CD4-positive, alpha-beta T cell (primary cell): ENCODE data around the gene ZNF646. TPM values are rescaled to one million over a fixed set of nuclear protein-coding genes. Genes with fewer than 3 reads are reported as not detected.

Experiments
- ATAC-seq: fragments of 200-7000 bp; cut with Tn5 transposase; one replicate; pipeline ENCODE4 v1.10.0; 2022; ENCODE audit warnings: mild to moderate bottlenecking; ENCODE audit not compliant: poor library complexity
- CTCF ChIA-PET: fragments of 350-600 bp; sonication (Branson Sonifier 250); formaldehyde crosslinking; loops from one replicate; lab custom pipeline; 2021; ENCODE audit warnings: antibody characterized with exemption, inconsistent platforms; lab: Charles Lee
- POLR2A ChIA-PET: fragments of 350-600 bp; sonication (Branson Sonifier 250); formaldehyde crosslinking; loops from one replicate; lab custom pipeline; 2021; ENCODE audit warnings: antibody characterized with exemption, inconsistent platforms; lab: Charles Lee
- DNase-seq, 14 experiments: peaks; one replicate each; pipeline ENCODE4 v3.0.0-alpha.2; 2013 to 2020; ENCODE audit warnings: mixed read lengths in 2 of 14
- H3K27ac ChIP-seq, 2 donors: one replicate each; pipeline versions ENCODE4 v1.5.1 to v1.7.0; 2013; ENCODE audit warnings: low read length in 2 of 2, low read depth in 1 of 2, mild to moderate bottlenecking in 1 of 2
- H3K27me3 ChIP-seq, 2 experiments: 1 replicate in 1 of 2; 2 replicates in 1 of 2; pipeline versions ENCODE4 v1.6.1 to v1.7.0; 2013; ENCODE audit warnings: low read length in 2 of 2, control low read depth in 1 of 2, mild to moderate bottlenecking in 1 of 2, moderate library complexity in 1 of 2; ENCODE audit not compliant: insufficient read depth in 2 of 2, control insufficient read depth in 1 of 2
- H3K36me3 ChIP-seq: one replicate; pipeline ENCODE4 v1.6.1; 2013; ENCODE audit warnings: low read length, control low read depth; ENCODE audit not compliant: insufficient read depth
- H3K4me1 ChIP-seq: one replicate; pipeline ENCODE4 v1.6.1; 2013; ENCODE audit warnings: low read length, control low read depth; ENCODE audit not compliant: insufficient read depth
- H3K4me3 ChIP-seq: one replicate; pipeline ENCODE4 v1.5.1; 2013; ENCODE audit warnings: mild to moderate bottlenecking, low read length, moderate library complexity
- H3K9me3 ChIP-seq, 2 experiments: 1 replicate in 1 of 2; 2 replicates in 1 of 2; pipeline versions ENCODE4 v1.6.1 to v1.7.0; 2013; ENCODE audit warnings: low read length in 2 of 2, mild to moderate bottlenecking in 2 of 2, control low read depth in 1 of 2, moderate library complexity in 1 of 2; ENCODE audit not compliant: control insufficient read depth in 1 of 2, insufficient read depth in 1 of 2
- H3K27ac Mint-ChIP-seq: one replicate; pipeline ENCODE4 v1.8.0; 2020; ENCODE audit warnings: mixed read lengths
- H3K27me3 Mint-ChIP-seq: one replicate; pipeline ENCODE4 v1.8.0; 2021; ENCODE audit warnings: mixed read lengths
- H3K36me3 Mint-ChIP-seq: one replicate; pipeline ENCODE4 v1.8.0; 2021; ENCODE audit warnings: low read depth, mixed read lengths
- H3K4me1 Mint-ChIP-seq: one replicate; pipeline ENCODE4 v1.8.0; 2021; ENCODE audit warnings: low read depth, mixed read lengths
- H3K4me3 Mint-ChIP-seq: one replicate; pipeline ENCODE4 v1.8.0; 2020; ENCODE audit warnings: mild to moderate bottlenecking, mixed read lengths
- H3K9me3 Mint-ChIP-seq: one replicate; pipeline ENCODE4 v1.8.0; 2020; ENCODE audit warnings: mixed read lengths
- intact Hi-C, 2 experiments: fragments of 100-400 bp; cut with DNase I in 1 of 2; cut with micrococcal nuclease in 1 of 2; formaldehyde crosslinking; loops; one replicate each; pipeline versions ENCODE4 v1.15.1 to v1.9.0; 2023 to 2025; cut with DNase I, micrococcal nuclease
- total RNA-seq, 174 experiments: library from RNA in 2 of 174; stranded (reverse) in 2 of 174; gene quantifications; one replicate each; pipeline ENCODE4 v1.2.3 and lab custom pipeline; 2021 to 2026
- TF ChIP-seq, protein P1 (sequence below): fragments of 200-600 bp; IDR thresholded peaks from one replicate; pipeline ENCODE4 v1.8.0; 2022; ENCODE audit warnings: antibody characterized with exemption, mild to moderate bottlenecking

ZNF646 gene
- total RNA-seq, 2 experiments from 2014 or later: 14.3 to 16.6 TPM

DNA sequence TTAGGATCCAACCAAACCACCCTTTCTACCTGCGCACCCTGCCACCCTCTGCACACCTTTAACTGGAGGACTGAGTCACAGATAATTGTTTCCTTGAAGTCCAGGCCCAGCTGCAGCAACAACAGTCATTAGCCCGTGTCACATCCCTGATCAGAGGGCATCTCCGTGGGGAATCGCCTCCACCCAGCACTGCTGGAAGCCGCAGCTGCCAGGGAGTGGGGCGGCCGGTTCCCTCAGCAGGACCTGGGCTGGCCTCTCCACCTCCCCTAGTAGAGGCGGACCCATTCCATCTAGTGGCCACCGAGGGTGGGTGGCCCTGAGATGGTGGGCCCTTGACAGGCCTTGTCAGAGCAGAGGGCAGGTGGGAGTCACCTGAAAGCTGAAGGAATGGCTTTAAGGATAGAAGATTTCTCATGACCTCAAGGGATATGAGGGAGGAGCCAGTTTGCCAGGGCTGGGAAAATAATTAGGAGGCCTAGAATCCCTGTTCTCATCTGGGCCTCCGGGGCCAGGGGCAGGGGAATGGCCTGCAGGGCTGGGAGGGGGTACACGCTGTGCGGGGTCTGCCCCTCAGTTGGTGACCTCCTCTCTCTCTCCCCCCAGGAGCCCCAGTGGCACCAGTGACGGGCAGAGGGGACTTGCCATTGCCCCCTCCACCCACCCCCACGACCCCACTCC is 8.3 kb downstream of the ZNF646 start:
- intact Hi-C loops: no loop called here
- TF ChIP-seq, protein P1, sequence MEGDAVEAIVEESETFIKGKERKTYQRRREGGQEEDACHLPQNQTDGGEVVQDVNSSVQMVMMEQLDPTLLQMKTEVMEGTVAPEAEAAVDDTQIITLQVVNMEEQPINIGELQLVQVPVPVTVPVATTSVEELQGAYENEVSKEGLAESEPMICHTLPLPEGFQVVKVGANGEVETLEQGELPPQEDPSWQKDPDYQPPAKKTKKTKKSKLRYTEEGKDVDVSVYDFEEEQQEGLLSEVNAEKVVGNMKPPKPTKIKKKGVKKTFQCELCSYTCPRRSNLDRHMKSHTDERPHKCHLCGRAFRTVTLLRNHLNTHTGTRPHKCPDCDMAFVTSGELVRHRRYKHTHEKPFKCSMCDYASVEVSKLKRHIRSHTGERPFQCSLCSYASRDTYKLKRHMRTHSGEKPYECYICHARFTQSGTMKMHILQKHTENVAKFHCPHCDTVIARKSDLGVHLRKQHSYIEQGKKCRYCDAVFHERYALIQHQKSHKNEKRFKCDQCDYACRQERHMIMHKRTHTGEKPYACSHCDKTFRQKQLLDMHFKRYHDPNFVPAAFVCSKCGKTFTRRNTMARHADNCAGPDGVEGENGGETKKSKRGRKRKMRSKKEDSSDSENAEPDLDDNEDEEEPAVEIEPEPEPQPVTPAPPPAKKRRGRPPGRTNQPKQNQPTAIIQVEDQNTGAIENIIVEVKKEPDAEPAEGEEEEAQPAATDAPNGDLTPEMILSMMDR: no peak
- Mint-ChIP-seq H3K36me3 (peaks cover 60% of the 10 kb centered on the region), H3K4me1 (peaks cover 8% of the 10 kb centered on the region), H3K9me3 (no peaks in the 10 kb centered on the region), H3K4me3 (no peak overlapping the region), H3K27me3 (no peaks in the 10 kb centered on the region), H3K27ac (peak overlapping the region; percentile 34)
- Histone ChIP-seq H3K36me3 (peaks cover 63% of the 10 kb centered on the region), H3K4me1 (peaks cover 12% of the 10 kb centered on the region), H3K27ac (no peak overlapping the region), H3K4me3 (no peak overlapping the region), H3K27me3 (no peaks in the 10 kb centered on the region), H3K9me3 (no peaks in the 10 kb centered on the region)
- no peak for ATAC-seq
- no peak for DNase-seq
- ChIA-PET POLR2A (no interaction called here), CTCF (no interaction called here)

DNA sequence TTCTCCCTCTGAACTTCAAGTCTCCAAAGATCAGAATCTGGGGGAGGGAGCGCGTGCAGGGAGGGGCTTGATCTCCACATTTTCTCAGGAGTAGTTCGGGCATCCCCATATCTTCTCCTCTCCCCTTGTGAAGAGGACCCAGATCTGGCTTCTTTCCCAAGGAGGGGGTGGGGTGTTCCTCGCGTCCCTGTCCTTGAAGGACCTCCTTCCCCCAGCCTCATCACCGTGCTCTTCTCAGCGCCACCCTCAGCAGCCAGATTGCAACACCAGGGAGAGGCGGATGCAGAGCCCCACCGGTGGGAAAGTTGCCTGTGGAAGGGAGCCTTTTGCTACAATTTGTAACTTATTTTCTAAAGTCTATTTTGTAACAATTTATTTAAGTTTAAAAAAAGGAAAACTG is 8.9 kb downstream of the ZNF646 start:
- no peak overlapping the region for H3K27ac Mint-ChIP-seq
- peaks cover 55% of the 10 kb centered on the region for H3K36me3 Mint-ChIP-seq
- DNase-seq: no peak
- H3K4me3 ChIP-seq: no peak overlapping the region
- no peaks in the 10 kb centered on the region for H3K9me3 Mint-ChIP-seq
- no peak overlapping the region for H3K4me3 Mint-ChIP-seq
- no peaks in the 10 kb centered on the region for H3K27me3 ChIP-seq
- no peak for ATAC-seq
- H3K27me3 Mint-ChIP-seq: no peaks in the 10 kb centered on the region
- H3K9me3 ChIP-seq: no peaks in the 10 kb centered on the region
- ChIA-PET POLR2A (interaction anchor here (2.0 kb wide), 1 partner anchor 9 kb away, joined by 15 read pairs; the partner anchor contains the start of genes ZNF646 and ZNF668), CTCF (no interaction called here)
- H3K36me3 ChIP-seq: peaks cover 59% of the 10 kb centered on the region
- peaks cover 12% of the 10 kb centered on the region for H3K4me1 ChIP-seq
- H3K4me1 Mint-ChIP-seq: peaks cover 8% of the 10 kb centered on the region
- TF ChIP-seq, protein P1: no peak
- intact Hi-C loops: no loop called here
- H3K27ac ChIP-seq: no peak overlapping the region

DNA sequence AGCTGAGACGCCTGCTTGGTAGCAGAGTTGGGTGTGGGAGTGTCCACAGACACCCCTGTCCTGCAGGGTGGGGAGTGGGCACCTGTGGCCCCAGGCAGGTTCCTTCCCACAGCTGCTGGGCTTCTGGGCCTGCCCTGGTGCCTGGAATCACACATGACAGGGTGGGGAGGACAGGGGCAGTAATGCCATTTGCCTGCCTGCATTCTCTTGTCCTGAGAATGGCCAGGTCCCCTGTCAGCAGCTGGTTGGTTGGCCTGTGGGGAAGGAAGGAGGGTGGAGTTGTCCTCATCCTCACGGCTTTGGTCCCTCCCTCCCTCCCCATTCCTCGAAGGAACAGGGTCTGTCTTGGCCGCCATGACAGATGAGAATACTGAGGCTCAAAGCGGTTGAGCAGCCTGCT is 9.3 kb downstream of the ZNF646 start:
- no peaks in the 10 kb centered on the region for H3K9me3 ChIP-seq
- peaks cover 12% of the 10 kb centered on the region for H3K4me1 ChIP-seq
- peaks cover 50% of the 10 kb centered on the region for H3K36me3 Mint-ChIP-seq
- CTCF ChIA-PET: no interaction called here
- H3K36me3 ChIP-seq: peaks cover 57% of the 10 kb centered on the region
- POLR2A ChIA-PET: interaction anchor here (1.3 to 2.0 kb wide), 2 partner anchors 9 to 34 kb away, joined by 3 to 15 read pairs; partner anchors contain the start of genes KAT8, ZNF646 and ZNF668
- no peaks in the 10 kb centered on the region for H3K27me3 ChIP-seq
- H3K27ac ChIP-seq: no peak overlapping the region
- TF ChIP-seq, protein P1: no peak
- intact Hi-C loops: no loop called here
- H3K27me3 Mint-ChIP-seq: no peaks in the 10 kb centered on the region
- no peak overlapping the region for H3K4me3 Mint-ChIP-seq
- ATAC-seq (no peak), DNase-seq (no peak)
- H3K4me1 Mint-ChIP-seq: peaks cover 8% of the 10 kb centered on the region
- no peaks in the 10 kb centered on the region for H3K9me3 Mint-ChIP-seq
- no peak overlapping the region for H3K27ac Mint-ChIP-seq
- H3K4me3 ChIP-seq: no peak overlapping the region
